ENCODE results near the gene ERC2. TPM values are rescaled to one million over a fixed set of nuclear protein-coding genes. Genes with fewer than 3 reads are reported as not detected.

ERC2 gene
- total RNA-seq, 3 donors from 2014 or later = 0.64 to 7.3 (median 1.3) TPM

- H3K27me3 ChIP-seq = no peaks in the 10 kb centered on the region
- no peak overlapping the region for H3K27ac ChIP-seq
- intact Hi-C loops (cut with DNase I; ENCODE audit: low total_unique reads) = no loop called here
- H3K36me3 ChIP-seq = no peaks in the 10 kb centered on the region
- TF ChIP-seq CTCF (IDR thresholded peaks at IDR 0.05) (no peak), POLR2AphosphoS5 (IDR thresholded peaks at IDR 0.05) (no peak), POLR2A (IDR thresholded peaks at IDR 0.05) (no peak)
- DNase-seq (ENCODE audit: low spot score in 2 of 2) = no peak
- H3K4me1 ChIP-seq = no peaks in the 10 kb centered on the region
- no peak overlapping the region for H3K4me3 ChIP-seq
- no peaks in the 10 kb centered on the region for H3K9me3 ChIP-seq
These were observed 760.0 kb downstream of the ERC2 start for GRCh38 chr3:55708242-55708641.

GRCh38 chr3:55704521-55704920, 763.7 kb downstream of the ERC2 start:
- Histone ChIP-seq H3K27me3 (no peaks in the 10 kb centered on the region), H3K27ac (no peak overlapping the region), H3K36me3 (no peaks in the 10 kb centered on the region), H3K4me1 (no peaks in the 10 kb centered on the region), H3K4me3 (no peak overlapping the region), H3K9me3 (no peaks in the 10 kb centered on the region)
- TF ChIP-seq CTCF (IDR thresholded peaks at IDR 0.05) (no peak), POLR2AphosphoS5 (IDR thresholded peaks at IDR 0.05) (no peak), POLR2A (IDR thresholded peaks at IDR 0.05) (no peak)
- intact Hi-C loops (cut with DNase I; ENCODE audit: low total_unique reads) = no loop called here
- no peak for DNase-seq (ENCODE audit: low spot score in 2 of 2)

GRCh38 chr3:55702822-55703221, 765.4 kb downstream of the ERC2 start:
- no peak for DNase-seq (ENCODE audit: low spot score in 2 of 2)
- no peaks in the 10 kb centered on the region for H3K9me3 ChIP-seq
- intact Hi-C loops (cut with DNase I; ENCODE audit: low total_unique reads) = no loop called here

GRCh38 chr3:55701997-55702396, 766.3 kb downstream of the ERC2 start:
- TF ChIP-seq POLR2A (IDR thresholded peaks at IDR 0.05) (no peak), CTCF (IDR thresholded peaks at IDR 0.05) (no peak), POLR2AphosphoS5 (IDR thresholded peaks at IDR 0.05) (no peak)
- intact Hi-C loops (cut with DNase I; ENCODE audit: low total_unique reads) = no loop called here
- Histone ChIP-seq H3K9me3 (no peaks in the 10 kb centered on the region), H3K4me1 (no peaks in the 10 kb centered on the region), H3K36me3 (no peaks in the 10 kb centered on the region), H3K4me3 (no peak overlapping the region), H3K27me3 (no peaks in the 10 kb centered on the region), H3K27ac (no peak overlapping the region)
- no peak for DNase-seq (ENCODE audit: low spot score in 2 of 2)

More at GRCh38 chr3:55702822-55703221, 765.4 kb downstream of the ERC2 start:
- Histone ChIP-seq H3K4me3 (no peak overlapping the region), H3K27ac (no peak overlapping the region), H3K27me3 (no peaks in the 10 kb centered on the region), H3K36me3 (no peaks in the 10 kb centered on the region), H3K4me1 (no peaks in the 10 kb centered on the region)
- TF ChIP-seq CTCF (IDR thresholded peaks at IDR 0.05) (no peak), POLR2AphosphoS5 (IDR thresholded peaks at IDR 0.05) (no peak), POLR2A (IDR thresholded peaks at IDR 0.05) (no peak)

- Histone ChIP-seq H3K27me3 (no peaks in the 10 kb centered on the region), H3K4me3 (no peak overlapping the region), H3K9me3 (no peaks in the 10 kb centered on the region), H3K4me1 (no peaks in the 10 kb centered on the region), H3K27ac (no peak overlapping the region), H3K36me3 (no peaks in the 10 kb centered on the region)
- intact Hi-C loops (cut with DNase I; ENCODE audit: low total_unique reads) = no loop called here
- no peak for DNase-seq (ENCODE audit: low spot score in 2 of 2)
- TF ChIP-seq CTCF (IDR thresholded peaks at IDR 0.05) (no peak), POLR2A (IDR thresholded peaks at IDR 0.05) (no peak), POLR2AphosphoS5 (IDR thresholded peaks at IDR 0.05) (no peak)
These were observed 769.4 kb downstream of the ERC2 start for GRCh38 chr3:55698831-55699230.

Data from breast epithelium (tissue), 4 donors.